Measurements from ENCODE around the gene NBDY. TPM values are rescaled to one million over a fixed set of nuclear protein-coding genes. Genes with fewer than 3 reads are reported as not detected.
A peak's percentile ranks its signal among the peaks of the same experiment; 100 is the strongest.

The NBDY gene
- 1.7 and 3.8 TPM in 2 replicates for total RNA-seq (2016; rRNA removed; fragmentation: Illumina TruSeq; extraction: Trizol)
- 0.97 and 1.4 TPM in 2 replicates for total RNA-seq (2016; cell fraction: cytosol; rRNA removed; fragmentation: Illumina TruSeq; extraction: Trizol; ENCODE audit: low read depth)
- 1.4 and 2.5 TPM in 2 replicates for total RNA-seq (2016; cell fraction: insoluble cytoplasmic fraction; rRNA removed; fragmentation: Illumina TruSeq; extraction: Trizol)
- total RNA-seq (2016; cell fraction: membrane; rRNA removed; fragmentation: Illumina TruSeq; extraction: Trizol), result 1.5 and 3.5 TPM in 2 replicates
- 0.56 and 1.4 TPM in 2 replicates for total RNA-seq (2016; cell fraction: nucleus; rRNA removed; fragmentation: Illumina TruSeq; extraction: Trizol)
- 1.4 TPM in 2 replicates for polyA plus RNA-seq (2011; rRNA removed)
- 1.2 and 1.4 TPM in 2 replicates for polyA plus RNA-seq (2011; cell fraction: cytosol; rRNA removed)
- 0.37 and 0.74 TPM in 2 replicates for polyA plus RNA-seq (2011; cell fraction: nucleus; rRNA removed)
- polyA plus RNA-seq (2012), result 2.5 and 2.6 TPM in 2 replicates
- 1.6 and 2.1 TPM in 2 replicates for polyA plus RNA-seq (2016; cell fraction: cytosol; fragmentation: Illumina TruSeq; extraction: Trizol; ENCODE audit: low read depth)
- 5.6 and 6.3 TPM in 2 replicates for polyA plus RNA-seq (2016; cell fraction: insoluble cytoplasmic fraction; fragmentation: Illumina TruSeq; extraction: Trizol; ENCODE audit: low read depth)
- polyA plus RNA-seq (2016; cell fraction: membrane; fragmentation: Illumina TruSeq; extraction: Trizol; ENCODE audit: low read depth), result 2.5 and 2.8 TPM in 2 replicates
- polyA plus RNA-seq (2016; cell fraction: nucleus; fragmentation: Illumina TruSeq; extraction: Trizol; ENCODE audit: insufficient read depth, low read depth), result 3.0 and 5.4 TPM in 2 replicates
- polyA minus RNA-seq (2011; rRNA and poly(A)+ RNA removed; ENCODE audit: low replicate concordance), result 0.46 and 20.4 TPM in 2 replicates
- 1.4 and 1.6 TPM in 2 replicates for polyA minus RNA-seq (2011; cell fraction: cytosol; rRNA and poly(A)+ RNA removed)
- polyA minus RNA-seq (2011; cell fraction: nucleus; rRNA and poly(A)+ RNA removed), result 1.0 and 2.1 TPM in 2 replicates
- percentile 34 among the genes with signal in this experiment for Bru-seq, nascent RNA
- BruChase-seq, experiment 1, labeled RNA remaining after a 6-hour chase, result percentile 27 among the genes with signal in this experiment
- BruChase-seq, experiment 2, labeled RNA remaining after a 2-hour chase, result percentile 23 among the genes with signal in this experiment
- long read RNA-seq, experiment 1, transcript NBDY-201 (3 exons, 1,529 nt), result major isoform, 8 of 8 reads
- long read RNA-seq, experiment 1, partial matches to known transcripts, result 0 of 8 reads
- long read RNA-seq, experiment 1, other reads (novel, unspliced or antisense), result 0 of 8 reads
- long read RNA-seq, experiment 2, transcript NBDY-201 (3 exons, 1,529 nt), result major isoform, 22 of 24 reads
- long read RNA-seq, experiment 2, partial matches to known transcripts, result 1 of 24 reads
- long read RNA-seq, experiment 2, other reads (novel, unspliced or antisense), result 0 of 24 reads

GRCh38 chrX:56729152-56729850 lies at the start of gene NBDY:
Gene NBDY (plus strand): TSS chrX:56729243. CDS start chrX:56729354, 111 bp downstream.
- in situ Hi-C loops (cut with HindIII; ENCODE audit: extremely low pct_ligation_motif_present, low pct_unique_long_range_greater_than_20kb), result loop anchor here (25.0 kb wide), 1 partner anchor 442 kb away; no protein-coding TSS in a partner anchor
- 7% methylated on average over 7 of the region's 23 CpGs for WGBS (ENCODE audit: low lambda C conversion rate)
- FAIRE-seq, result no peak

More at GRCh38 chrX:56729152-56729850, at the start of gene NBDY:
- peak within 1 kb of the TSS; percentile 83 for H2AFZ ChIP-seq (ENCODE audit: low read length)
- H3K4me1 ChIP-seq (ENCODE audit: insufficient read depth, low read length), result no peaks in the 10 kb centered on the region
- H4K20me1 ChIP-seq (ENCODE audit: insufficient read depth, low read length), result no peaks in the 10 kb centered on the region
- H3K79me2 ChIP-seq (ENCODE audit: insufficient read depth, low read length), result no peaks in the 10 kb centered on the region
- BruUV-seq (replicated peaks), result TSS peak; percentile 52
- H3K9ac ChIP-seq (ENCODE audit: insufficient read depth, low read depth, low read length), result 0 out of 2 replicates have a peak within 1 kb of the TSS, but pooled peaks have one; percentile 34
- POLR2A ChIA-PET, result no interaction called here
- CTCF ChIA-PET (ENCODE audit: low intra/inter-chr PET ratio, low total read pairs), result no interaction called here
- peak within 1 kb of the TSS; percentile 45 for H3K4me2 ChIP-seq (ENCODE audit: low read depth, low read length)
- H3K27me3 ChIP-seq (ENCODE audit: control insufficient read depth in 1 of 2, insufficient read depth in 2 of 2, low read length in 2 of 2), result no peaks in the 10 kb centered on the region
- intact Hi-C loops (cut with micrococcal nuclease; ENCODE audit: unreplicated experiment), result no loop called here
- ATAC-seq (peak; percentile 47; the same call in 2 of the 3 replicates), DNase-seq (ENCODE audit: low spot score) (no peak)
- H3K36me3 ChIP-seq (replicated peaks in 1 of 2; ENCODE audit: control insufficient read depth in 1 of 2, insufficient read depth in 2 of 2, low read length in 2 of 2), result no peaks in the 10 kb centered on the region
- H3K9me3 ChIP-seq (ENCODE audit: low read length), result no peaks in the 10 kb centered on the region
- peak within 1 kb of the TSS; percentile 45 to 66 (median 57); a peak in 5 of 6 replicates for H3K4me3 ChIP-seq (replicated peaks in 1 of 3; ENCODE audit: insufficient read depth in 1 of 3, low read depth in 2 of 3, low read length in 3 of 3)
- peak; percentile 97 for TF ChIP-seq GZF1 (CRISPR knock-in tag; IDR thresholded peaks at IDR 0.05)
- TF ChIP-seq ZBED4 (CRISPR knock-in tag; IDR thresholded peaks at IDR 0.05; ENCODE audit: borderline replicate concordance), result no peak
- TF ChIP-seq PHF8 (CRISPR knock-in tag; IDR thresholded peaks at IDR 0.05), result peak; percentile 42; the same call in 1 of the 2 replicates
- no peak within 1 kb of the TSS for H3K27ac ChIP-seq (ENCODE audit: extremely low read length, insufficient read depth, low read length)
